GM12865 (cell line): ENCODE results near the gene PACS2.

Experiments
- DNase-seq: peaks from one replicate; pipeline ENCODE4 v3.0.0; 2010; ENCODE audit warnings: low read depth
- H3K4me3 ChIP-seq: 2 replicates; pipeline ENCODE4 v1.5.1; 2011; ENCODE audit warnings: mild to moderate bottlenecking, low read depth, low read length, control low read depth
- TF ChIP-seq, protein P1 (sequence below): IDR thresholded peaks from 2 replicates; pipeline ENCODE4 v1.5.1; 2011; ENCODE audit warnings: low read length, control low read depth, low read depth, inconsistent platforms; ENCODE audit not compliant: insufficient read depth; ENCODE audit errors: missing control alignments

Gene PACS2

DNA sequence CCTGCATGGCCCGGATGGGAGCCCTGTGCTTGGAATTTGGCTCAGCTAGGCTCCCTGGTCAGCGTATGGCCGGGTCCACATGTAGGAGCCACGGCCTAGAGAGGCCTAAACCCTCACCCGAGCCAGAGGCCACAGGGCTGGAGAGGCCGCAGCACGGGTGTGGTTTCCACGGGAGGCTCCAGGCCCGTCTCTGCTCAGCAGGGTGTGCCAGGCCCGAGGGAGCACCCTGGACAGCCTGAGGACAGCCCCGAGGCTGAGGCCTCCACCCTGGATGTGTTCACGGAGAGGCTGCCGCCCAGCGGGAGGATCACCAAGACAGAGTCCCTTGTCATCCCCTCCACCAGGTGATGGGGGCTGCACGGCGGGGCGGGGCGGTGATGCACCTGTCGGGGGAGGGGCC is 66.2 kb downstream of the PACS2 start:
- H3K4me3 ChIP-seq, result no peak overlapping the region
- TF ChIP-seq, protein P1, sequence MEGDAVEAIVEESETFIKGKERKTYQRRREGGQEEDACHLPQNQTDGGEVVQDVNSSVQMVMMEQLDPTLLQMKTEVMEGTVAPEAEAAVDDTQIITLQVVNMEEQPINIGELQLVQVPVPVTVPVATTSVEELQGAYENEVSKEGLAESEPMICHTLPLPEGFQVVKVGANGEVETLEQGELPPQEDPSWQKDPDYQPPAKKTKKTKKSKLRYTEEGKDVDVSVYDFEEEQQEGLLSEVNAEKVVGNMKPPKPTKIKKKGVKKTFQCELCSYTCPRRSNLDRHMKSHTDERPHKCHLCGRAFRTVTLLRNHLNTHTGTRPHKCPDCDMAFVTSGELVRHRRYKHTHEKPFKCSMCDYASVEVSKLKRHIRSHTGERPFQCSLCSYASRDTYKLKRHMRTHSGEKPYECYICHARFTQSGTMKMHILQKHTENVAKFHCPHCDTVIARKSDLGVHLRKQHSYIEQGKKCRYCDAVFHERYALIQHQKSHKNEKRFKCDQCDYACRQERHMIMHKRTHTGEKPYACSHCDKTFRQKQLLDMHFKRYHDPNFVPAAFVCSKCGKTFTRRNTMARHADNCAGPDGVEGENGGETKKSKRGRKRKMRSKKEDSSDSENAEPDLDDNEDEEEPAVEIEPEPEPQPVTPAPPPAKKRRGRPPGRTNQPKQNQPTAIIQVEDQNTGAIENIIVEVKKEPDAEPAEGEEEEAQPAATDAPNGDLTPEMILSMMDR, result no peak
- no peak for DNase-seq

DNA sequence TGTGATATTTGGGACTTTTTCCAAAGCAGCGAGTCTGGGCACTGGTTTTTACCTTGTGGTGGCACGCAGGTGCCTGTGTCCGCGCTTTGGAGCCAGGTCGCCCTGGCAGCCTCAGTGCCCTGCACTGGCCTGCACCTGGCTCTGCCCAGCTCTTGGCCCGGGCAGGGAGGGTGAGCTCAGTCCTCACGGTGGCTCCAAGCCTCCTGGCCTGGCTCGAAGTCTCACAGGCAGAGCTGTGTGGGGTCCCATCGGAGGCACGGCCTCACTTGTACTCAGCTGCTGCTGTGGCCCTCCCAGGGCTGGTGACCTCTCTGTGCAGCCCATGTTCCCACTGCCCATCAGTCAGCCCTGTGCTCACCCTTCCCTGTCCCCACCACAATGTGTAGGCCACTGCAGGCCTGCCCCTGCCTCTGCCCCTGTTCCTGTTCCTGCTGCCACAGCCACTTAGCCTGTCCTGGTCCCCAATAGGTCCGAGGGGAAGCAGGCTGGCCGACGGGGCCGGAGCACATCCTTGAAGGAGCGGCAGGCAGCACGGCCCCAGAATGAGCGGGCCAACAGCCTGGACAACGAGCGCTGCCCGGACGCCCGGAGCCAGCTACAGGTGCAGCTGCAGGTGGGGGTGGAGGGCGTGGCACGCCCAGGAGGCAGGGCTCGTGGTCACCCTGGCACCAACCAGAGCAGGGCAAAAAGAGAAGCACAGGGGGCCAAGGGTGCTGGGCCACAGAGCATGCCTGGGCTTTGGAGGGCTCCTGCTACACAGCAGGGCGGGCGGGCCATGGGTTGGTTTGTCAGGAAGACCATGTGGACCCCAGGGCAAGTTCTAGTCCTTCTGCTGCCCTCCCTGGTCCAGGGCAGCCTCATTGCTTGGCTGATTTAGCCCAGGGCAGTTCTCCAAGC is 67.1 kb downstream of the PACS2 start:
- TF ChIP-seq, protein P1, result no peak
- H3K4me3 ChIP-seq, result no peak overlapping the region
- no peak for DNase-seq

DNA sequence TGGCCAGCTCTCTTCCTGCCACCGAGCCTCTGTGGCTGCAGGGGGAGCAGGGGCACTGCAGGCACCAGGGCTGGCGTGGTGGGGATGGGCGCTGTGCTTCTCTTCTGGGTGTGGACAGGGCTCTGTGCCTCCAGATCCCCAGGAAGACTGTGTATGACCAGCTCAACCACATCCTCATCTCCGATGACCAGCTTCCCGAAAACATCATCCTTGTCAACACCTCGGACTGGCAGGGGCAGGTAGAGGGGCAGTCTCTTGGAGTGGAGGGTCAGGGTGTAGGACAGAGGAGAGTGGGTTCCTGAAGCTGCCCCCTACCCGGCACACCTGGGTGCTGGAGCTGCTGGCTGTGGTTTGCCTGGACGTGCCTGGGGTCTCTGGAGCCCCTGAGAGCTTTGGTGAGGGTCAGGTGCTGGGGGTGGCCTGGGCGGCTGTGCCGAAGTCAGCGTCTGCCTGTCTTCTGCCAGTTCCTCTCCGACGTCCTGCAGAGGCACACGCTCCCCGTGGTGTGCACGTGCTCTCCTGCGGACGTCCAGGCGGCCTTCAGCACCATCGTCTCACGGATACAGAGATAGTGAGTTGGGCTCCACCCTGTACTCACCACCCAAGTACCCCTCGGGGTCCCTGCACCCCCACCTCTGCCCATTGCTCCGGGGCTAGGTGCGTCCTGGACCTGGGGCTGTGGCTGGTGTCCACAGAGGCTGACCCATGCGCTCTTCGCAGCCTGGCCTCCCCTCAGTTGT is 68.0 kb downstream of the PACS2 start:
- DNase-seq, result no peak
- TF ChIP-seq, protein P1, result no peak
- no peak overlapping the region for H3K4me3 ChIP-seq

DNA sequence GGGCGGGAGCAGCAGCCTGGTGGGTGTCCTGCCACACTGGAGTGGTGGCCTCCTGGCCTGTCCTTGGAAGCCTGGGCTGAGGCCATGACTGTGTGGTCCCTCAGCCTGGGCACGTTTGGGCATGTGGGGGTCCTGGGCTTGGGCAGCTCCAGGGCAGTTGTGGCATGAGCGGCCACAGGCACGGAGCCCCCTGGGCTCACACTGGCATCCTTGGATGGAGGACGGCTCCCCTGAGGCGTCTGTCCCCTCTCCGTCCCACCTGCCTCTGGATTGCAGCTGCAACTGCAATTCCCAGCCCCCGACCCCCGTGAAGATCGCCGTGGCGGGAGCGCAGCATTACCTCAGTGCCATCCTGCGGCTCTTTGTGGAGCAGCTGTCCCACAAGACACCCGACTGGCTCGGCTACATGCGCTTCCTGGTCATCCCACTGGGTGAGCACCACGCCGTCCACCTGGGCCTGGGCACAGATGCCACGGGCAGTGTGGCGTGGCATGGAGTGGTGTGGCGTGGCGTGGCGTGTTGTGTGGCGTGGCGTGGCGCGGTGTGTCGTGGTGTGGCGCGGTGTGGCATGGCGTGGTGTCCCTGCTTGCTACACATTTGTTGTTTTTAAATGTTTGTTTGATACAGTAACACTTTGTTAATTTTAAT is 68.7 kb downstream of the PACS2 start:
- TF ChIP-seq, protein P1, result no peak
- H3K4me3 ChIP-seq, result no peak overlapping the region
- DNase-seq, result no peak

DNA sequence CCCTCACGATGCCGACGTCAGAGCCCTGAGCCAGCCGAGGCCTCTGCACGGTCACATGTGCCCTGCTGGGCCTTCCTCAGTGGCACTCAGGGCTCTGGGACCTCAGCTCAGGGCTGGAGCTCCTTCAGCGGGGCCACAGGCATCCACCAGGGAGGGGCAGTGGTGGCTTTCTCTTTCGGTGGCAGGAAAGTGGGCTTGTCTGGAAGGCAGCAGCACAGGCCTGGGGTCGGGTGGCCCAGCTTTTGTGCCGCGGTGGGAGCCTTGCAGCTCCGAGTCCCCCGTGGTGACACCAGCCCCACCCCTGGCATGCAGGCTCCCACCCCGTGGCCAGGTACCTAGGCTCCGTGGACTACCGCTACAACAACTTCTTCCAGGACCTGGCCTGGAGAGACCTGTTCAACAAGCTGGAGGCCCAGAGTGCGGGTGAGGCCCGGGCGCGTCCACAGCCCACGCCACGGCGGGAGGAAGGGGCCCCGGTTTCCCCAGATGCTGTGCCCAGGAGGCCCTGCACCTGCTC is 69.6 kb downstream of the PACS2 start:
- DNase-seq, result no peak
- no peak overlapping the region for H3K4me3 ChIP-seq
- TF ChIP-seq, protein P1, result no peak

DNA sequence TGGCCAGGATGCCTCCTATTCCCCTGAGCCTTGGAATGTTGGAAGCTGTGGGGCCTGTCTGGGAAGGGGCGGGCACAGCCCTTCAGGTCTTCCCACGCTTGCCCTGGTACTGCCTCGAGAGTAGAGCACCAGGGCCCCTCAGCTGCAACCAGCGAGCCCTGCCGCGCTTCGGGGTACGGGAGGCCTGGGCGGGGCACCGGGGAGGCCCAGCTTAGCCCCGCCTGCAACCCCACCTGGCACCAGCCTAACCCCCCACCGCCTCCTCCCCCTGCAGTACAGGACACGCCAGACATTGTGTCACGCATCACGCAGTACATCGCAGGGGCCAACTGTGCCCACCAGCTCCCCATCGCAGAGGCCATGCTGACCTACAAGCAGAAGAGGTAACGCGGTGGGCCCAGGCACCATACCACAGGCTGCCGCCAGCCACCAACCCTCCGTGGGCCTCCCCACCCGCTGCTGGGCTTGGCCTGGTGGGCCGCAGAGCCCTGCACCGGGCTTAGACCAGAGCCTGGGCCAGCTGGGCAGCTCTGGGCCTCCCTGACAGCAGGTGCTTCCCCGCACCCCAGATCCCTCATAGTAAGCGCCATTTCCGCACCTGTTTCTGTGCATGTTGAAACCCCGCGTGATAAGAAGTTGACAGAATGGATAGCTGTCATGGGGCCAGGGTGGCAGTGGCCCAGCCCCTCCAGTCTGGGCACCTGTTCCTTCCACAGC is 70.2 kb downstream of the PACS2 start:
- TF ChIP-seq, protein P1, result no peak
- DNase-seq, result no peak
- no peak overlapping the region for H3K4me3 ChIP-seq
